ENCODE data around the gene ASB16. TPM values are rescaled to one million over a fixed set of nuclear protein-coding genes. Genes with fewer than 3 reads are reported as not detected.

The ASB16 gene
- total RNA-seq, 1 donor from 2014 or later: not detected

DNA sequence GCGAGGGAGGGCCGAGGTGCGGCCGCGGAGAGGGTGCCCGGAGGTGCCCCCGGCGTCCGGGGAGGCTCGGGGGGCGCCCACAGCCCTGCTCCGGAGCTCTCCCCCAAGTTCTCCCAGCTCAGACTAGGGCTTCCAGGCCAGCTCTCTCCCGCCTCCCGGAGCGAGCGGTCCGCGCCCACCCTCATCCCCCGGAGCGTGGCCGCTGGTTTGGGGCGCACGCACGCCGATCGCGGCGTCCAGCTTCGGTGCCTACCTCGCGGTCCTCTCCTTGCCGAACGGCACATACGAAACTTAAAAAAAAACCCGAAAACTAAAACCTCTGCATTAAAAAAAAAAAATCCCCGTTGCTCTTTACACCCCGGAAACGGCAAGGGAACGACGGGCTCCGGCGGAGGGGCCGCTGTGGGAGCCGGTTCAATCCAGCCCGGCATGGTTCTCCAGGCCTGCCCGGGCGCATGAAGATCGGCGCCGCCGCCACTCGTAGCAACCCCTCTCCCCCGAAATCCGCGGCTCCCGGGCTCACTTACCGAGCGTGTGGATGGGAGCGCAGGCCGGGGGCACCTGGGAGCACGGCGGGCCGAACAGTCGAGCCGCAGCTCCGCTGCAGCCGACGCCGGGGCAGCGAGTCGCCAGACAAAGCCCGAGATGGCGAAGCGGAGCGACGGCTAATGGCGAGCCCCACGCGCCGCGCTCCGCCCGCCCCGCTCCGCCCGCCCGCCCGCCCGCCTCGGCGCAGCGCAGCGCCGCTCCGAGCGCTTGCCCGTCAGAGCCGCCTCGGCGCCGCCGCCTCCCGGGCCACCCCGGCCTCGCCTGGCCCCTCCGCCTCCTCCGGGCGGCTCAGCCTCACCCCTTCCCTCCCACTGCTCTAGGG is 49.9 kb downstream of the ASB16 start:
- Histone ChIP-seq H3K9me3 (no peaks in the 10 kb centered on the region), H3K36me3 (peaks cover 17% of the 10 kb centered on the region), H3K4me3 (peak overlapping the region; percentile 98), H3K4me1 (peaks cover 30% of the 10 kb centered on the region), H3K27me3 (no peaks in the 10 kb centered on the region), H3K27ac (peak overlapping the region; percentile 97)
- TF ChIP-seq, protein P1, sequence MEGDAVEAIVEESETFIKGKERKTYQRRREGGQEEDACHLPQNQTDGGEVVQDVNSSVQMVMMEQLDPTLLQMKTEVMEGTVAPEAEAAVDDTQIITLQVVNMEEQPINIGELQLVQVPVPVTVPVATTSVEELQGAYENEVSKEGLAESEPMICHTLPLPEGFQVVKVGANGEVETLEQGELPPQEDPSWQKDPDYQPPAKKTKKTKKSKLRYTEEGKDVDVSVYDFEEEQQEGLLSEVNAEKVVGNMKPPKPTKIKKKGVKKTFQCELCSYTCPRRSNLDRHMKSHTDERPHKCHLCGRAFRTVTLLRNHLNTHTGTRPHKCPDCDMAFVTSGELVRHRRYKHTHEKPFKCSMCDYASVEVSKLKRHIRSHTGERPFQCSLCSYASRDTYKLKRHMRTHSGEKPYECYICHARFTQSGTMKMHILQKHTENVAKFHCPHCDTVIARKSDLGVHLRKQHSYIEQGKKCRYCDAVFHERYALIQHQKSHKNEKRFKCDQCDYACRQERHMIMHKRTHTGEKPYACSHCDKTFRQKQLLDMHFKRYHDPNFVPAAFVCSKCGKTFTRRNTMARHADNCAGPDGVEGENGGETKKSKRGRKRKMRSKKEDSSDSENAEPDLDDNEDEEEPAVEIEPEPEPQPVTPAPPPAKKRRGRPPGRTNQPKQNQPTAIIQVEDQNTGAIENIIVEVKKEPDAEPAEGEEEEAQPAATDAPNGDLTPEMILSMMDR (IDR thresholded peaks at IDR 0.05): no peak
- DNase-seq (peak; percentile 84), ATAC-seq (peak; percentile 30)
- intact Hi-C loops (cut with DNase I): no loop called here

DNA sequence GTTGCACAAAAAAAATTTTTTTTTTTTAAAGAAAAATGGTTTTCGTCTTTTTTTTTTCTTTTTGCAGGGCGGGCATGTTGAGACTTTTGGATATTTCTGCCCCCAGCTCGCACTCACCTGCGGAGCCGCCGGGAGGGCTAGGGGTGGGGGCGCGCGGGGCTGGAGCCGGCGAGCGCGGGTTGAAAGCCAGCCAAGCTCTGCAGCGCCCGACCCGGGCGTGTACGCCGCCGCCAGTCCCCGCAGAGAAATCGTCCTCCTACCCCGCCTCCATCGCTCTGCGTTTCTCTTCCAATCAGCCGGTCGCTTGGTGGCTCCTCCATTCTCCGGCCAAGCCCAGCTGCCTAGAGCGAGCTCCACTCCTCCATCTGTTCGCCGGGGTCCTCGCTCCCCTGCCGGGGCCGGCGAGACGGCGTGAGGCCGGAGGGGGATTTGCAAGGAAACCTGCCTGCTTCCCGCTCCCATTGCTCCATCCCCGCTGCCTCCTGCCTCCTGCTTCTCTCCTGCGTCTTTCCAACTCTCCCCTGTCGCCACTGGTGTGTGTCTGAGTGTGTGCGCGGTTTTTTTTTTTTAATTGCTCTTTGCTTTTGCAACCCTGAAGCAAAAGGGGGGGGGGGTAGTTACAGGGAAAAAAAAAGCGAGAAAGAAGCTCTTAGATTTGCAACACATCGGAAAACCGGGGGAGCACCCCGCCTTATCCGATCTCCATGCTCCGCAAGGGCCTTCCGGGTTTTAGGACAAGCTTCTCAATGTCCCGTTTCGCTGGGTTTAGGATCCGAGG is 50.8 kb downstream of the ASB16 start:
- H3K27ac ChIP-seq: peak overlapping the region; percentile 97
- intact Hi-C loops (cut with DNase I): no loop called here
- no peaks in the 10 kb centered on the region for H3K27me3 ChIP-seq
- peak; percentile 32 for ATAC-seq
- peaks cover 9% of the 10 kb centered on the region for H3K36me3 ChIP-seq
- H3K4me3 ChIP-seq: peak overlapping the region; percentile 98
- H3K9me3 ChIP-seq: no peaks in the 10 kb centered on the region
- DNase-seq: peak; percentile 87
- peaks cover 28% of the 10 kb centered on the region for H3K4me1 ChIP-seq
- TF ChIP-seq, protein P1 (IDR thresholded peaks at IDR 0.05): no peak

DNA sequence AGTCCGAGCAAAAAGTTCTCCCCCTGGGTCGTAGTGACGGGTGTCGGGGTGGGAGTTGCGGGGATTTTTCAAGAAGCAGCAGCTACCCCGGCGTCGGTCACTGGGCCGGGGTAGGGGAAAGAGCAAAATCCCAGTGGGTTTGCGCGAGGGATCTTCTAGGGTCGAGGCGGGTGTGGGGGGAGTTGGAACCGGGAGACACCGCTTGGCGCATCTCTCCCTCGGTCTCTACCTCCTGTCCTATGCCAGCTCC is 51.3 kb downstream of the ASB16 start:
- no peaks in the 10 kb centered on the region for H3K27me3 ChIP-seq
- intact Hi-C loops (cut with DNase I): no loop called here
- H3K27ac ChIP-seq: peak overlapping the region; percentile 97
- H3K36me3 ChIP-seq: peaks cover 4% of the 10 kb centered on the region
- DNase-seq (peak; percentile 73), ATAC-seq (no peak)
- TF ChIP-seq, protein P1 (IDR thresholded peaks at IDR 0.05): no peak
- H3K4me3 ChIP-seq: peak overlapping the region; percentile 98
- H3K9me3 ChIP-seq: no peaks in the 10 kb centered on the region
- H3K4me1 ChIP-seq: peaks cover 24% of the 10 kb centered on the region

DNA sequence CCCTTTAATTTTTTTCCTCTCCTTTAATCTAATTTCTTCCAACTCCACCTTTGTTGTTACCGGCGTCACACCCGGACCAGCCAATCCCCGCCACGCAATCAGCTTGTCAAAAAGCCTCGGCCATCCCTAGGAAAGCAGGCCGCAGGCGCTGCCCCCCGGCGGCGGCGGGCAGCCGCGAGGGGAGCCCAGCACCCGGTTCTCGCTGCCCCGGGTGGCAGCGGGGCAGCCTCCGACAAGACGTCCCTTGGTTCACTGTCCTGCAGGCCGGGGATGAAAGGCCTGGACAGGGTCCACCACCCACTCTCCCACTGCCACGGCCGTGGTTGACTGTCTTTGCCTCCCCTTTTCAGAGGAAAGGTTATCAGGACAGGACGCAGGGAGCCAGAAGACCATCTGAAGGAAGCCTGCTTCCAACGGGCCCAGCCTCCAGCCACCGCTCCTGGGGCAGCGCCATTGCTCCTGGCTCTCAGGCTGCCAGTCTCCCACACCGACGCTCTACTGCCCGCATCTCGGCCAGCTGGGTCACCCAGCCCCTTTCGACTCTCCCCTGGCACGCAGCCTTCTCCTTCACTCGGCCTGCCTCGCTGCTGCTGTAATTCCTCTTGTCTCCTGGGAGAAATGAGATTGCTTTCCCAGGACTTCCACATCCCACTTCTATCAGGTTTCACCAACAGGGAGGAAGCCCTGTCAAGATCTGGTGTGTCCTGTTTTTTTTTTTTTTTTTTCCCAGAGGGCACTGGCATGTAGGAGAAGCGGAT is 51.8 kb downstream of the ASB16 start:
- ATAC-seq (peak; percentile 34), DNase-seq (peak; percentile 90)
- H3K4me1 ChIP-seq: peaks cover 19% of the 10 kb centered on the region
- H3K9me3 ChIP-seq: no peaks in the 10 kb centered on the region
- no peaks in the 10 kb centered on the region for H3K27me3 ChIP-seq
- intact Hi-C loops (cut with DNase I): no loop called here
- peak overlapping the region; percentile 98 for H3K4me3 ChIP-seq
- H3K27ac ChIP-seq: peak overlapping the region; percentile 97
- TF ChIP-seq, protein P1 (IDR thresholded peaks at IDR 0.05): peak; percentile 24
- no peaks in the 10 kb centered on the region for H3K36me3 ChIP-seq

DNA sequence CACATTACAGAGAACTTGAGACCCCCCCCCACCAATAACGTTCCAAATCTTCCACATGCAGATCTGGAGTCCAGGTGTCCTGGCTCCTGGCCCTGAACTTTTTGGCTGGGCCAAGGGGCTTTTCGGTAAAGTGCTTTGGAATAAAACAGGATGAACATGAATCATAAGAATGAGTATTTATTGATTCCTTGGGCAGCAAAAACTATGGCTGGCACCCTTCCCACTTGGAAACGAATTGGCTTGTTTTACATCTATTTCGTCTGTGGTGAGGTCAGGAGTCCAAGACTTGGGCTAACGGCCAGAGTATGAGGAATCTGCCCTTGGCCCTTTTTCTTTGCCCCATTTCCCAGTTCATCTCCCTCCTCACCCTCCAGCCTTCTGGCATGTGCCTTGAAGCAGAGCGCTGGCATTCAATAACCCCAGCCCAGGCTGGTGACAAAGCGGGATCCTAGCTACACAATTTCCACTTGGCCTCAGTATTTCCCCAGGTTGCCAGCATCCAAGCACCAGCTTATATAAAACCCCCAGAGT is 53.1 kb downstream of the ASB16 start:
- Histone ChIP-seq H3K27me3 (no peaks in the 10 kb centered on the region), H3K4me1 (peaks cover 10% of the 10 kb centered on the region), H3K36me3 (no peaks in the 10 kb centered on the region), H3K4me3 (no peak overlapping the region), H3K9me3 (no peaks in the 10 kb centered on the region), H3K27ac (no peak overlapping the region)
- TF ChIP-seq, protein P1 (IDR thresholded peaks at IDR 0.05): no peak
- DNase-seq: no peak
- ATAC-seq: no peak
- intact Hi-C loops (cut with DNase I): no loop called here
